HuH-7.5 (cell line): ENCODE data around the gene UBE2G2.

ENCODE experiments used
- DNase-seq: peaks from one replicate; pipeline ENCODE4 v3.0.0; 2011; ENCODE audit warnings: low spot score

UBE2G2 gene

DNA sequence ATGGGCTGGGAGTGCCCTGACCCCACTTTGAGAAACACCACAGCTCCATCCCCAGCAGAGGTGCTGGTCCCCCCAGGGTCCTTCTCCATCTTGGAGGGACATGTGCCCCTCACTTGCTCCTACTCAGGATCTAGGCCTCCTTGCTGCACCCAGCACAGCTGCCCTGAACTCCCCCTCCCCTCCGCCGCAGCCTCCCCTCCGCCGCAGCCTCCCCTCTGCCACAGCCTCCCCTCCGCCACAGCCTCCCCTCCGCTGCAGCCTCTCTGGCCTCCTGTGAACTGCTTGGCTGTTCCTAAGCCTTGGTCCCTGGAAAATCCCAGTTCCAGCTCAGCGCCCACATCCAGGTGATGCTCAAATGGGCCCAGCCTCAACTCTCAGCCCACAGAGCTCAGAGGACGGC lies 74.3 kb downstream of the UBE2G2 start:
- no peak for DNase-seq

DNA sequence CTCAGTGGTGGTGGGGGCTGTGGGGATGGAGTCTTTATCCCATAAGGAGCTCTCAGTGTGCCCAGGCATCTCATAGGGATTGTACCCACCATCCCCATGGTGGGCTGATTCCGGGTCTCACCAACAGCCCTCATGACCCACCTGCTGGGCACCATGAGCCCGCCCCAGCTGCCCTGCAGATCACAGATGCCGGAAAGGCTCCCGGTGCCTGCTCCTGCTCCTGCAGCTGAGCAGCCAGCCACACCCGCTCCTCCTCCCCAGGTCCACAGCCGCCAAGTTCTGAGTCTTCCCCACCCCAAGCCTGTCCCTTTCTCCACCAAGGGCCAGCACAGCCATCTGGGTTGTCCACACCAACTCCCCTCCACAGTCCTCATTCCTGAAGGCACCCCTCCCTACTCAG lies 74.8 kb downstream of the UBE2G2 start:
- DNase-seq: no peak

DNA sequence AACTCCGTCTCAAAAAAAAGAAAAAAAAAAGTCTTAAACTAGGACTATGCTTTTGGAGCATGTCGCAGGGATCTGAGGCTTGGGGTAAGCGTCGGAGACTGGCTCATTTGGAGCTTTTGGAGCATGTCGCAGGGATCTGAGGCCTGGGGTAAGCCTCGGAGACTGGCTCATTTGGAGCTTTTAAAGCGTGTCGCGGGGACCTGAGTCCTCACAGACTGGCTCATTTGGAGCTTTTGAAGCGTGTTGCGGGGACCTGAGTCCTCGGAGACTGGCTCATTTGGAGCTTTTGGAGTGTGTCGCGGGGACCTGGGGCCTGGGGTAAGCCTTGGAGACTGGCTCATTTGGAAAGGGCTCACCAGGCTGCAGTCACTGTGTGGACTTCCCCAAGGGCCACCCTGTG lies 76.7 kb downstream of the UBE2G2 start:
- no peak for DNase-seq

DNA sequence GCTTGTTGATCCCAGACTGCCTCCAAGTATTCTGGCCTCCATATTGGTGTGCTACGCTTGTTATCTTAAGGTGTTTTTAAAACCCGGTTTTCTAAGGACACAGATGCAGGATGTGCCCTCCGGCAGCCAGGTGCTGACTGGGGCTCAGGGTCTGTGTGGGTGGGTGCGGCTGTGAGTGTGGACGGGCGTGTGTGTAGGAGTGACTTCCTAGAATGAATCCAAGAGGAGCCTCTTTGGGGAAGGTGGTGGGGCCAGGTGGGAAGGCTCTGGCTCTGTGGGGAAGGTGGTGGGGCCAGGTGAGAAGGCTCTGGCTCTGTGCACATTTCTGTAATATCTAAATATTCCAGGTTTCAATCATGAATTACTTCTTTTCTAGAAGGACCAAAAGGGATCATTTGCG lies 77.4 kb downstream of the UBE2G2 start:
- DNase-seq: no peak

DNA sequence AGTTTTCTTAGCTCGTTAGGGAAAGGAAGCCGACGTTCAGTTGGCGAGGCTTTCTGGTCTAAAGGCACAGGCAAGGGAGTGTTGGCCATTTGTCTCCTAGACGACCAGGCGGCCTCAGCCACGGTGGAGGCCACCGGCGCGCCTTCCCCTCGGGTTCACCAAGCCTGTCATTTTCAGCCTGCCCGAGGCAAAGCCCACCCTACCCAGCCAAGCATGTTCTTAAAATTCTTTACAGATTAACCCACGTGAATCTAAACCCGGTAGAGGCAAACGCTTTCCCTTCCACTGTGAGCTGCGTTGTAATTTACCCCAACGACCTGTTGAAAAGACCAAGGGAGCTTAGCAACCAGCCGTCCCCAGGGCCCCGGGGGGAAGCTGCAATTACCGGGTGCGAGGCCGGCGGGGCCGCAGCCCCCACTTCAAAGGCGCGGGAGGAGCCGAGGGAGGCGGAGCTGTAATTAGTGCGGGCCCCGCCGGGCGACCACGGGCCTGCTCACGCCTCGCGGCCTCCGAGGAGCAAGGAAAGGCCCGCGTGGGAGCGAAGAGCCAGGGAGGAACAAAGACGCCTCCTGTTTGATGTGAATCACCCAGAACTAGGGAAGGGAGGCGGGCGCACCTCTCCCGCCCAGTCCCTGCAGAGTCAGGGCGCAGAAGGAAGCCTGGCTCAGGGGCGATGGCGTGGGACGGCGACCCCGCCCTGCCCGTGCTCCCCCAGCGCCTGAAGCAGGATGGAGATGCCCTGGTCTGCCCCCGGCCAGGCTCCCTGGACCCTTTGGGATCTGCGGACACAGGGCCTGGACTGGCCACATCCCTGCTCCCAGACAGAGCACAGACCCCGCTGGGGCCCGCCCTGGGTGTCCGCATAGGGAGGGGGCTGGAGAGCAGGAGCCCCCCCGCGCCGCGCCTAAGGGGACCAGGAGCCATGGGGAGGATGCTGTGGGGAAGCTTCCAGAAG lies 78.2 kb downstream of the UBE2G2 start:
- no peak for DNase-seq

DNA sequence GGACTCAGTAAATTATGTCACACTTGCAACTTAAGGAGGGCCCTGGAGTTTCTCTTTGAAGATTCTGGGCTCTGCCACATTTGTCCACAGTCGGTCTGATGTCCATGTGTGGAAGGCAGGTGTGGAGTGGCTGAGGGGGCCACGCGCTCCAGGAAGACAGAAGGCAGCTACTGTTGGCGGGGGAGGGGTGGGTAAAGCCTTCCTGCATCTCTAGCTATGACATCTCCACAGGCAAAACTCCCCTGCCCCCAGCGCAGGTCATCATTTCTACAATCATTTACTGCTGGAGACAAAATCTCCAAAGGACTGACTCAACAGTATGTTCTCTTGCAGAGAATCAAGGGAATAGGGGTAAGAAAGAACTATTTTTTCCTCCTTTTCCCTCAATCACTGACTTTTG lies 78.9 kb downstream of the UBE2G2 start:
- no peak for DNase-seq

DNA sequence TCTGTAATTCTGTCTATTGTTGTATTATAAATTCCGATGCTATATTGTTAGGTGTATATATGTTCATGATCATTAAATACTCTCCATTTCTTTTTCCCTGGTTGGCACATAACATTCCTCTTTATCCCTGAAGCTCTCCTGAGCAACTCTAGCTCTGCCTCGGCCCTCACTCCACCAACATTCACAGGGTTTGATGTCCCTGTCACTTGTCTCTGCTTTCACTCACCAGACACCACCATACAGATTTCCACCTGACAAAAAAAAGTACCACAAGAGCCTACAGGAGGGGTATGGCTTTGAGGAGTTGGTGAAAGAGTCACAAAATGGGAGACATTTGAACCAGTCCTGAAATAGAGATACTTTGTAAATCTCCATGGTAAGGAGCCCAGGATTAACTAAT lies 81.5 kb downstream of the UBE2G2 start:
- DNase-seq: no peak
